Naive thymus-derived CD4-positive, alpha-beta T cell (primary cell): ENCODE data around the gene PADI2. TPM values are rescaled to one million over a fixed set of nuclear protein-coding genes. Genes with fewer than 3 reads are reported as not detected.

ENCODE experiments used
- ATAC-seq: fragments of 150-1000 bp; cut with Tn5 transposase; 2 replicates; pipeline ENCODE4 v1.10.0; 2021; ENCODE audit warnings: mild to moderate bottlenecking, moderate library complexity
- CTCF ChIA-PET: fragments of 350-600 bp; sonication (Branson Sonifier 250); formaldehyde crosslinking; loops from one replicate; lab custom pipeline; 2021; ENCODE audit warnings: antibody characterized with exemption; lab: Charles Lee
- POLR2A ChIA-PET: fragments of 350-600 bp; sonication (Branson Sonifier 250); formaldehyde crosslinking; loops from one replicate; lab custom pipeline; 2021; ENCODE audit warnings: antibody characterized with exemption, inconsistent platforms; lab: Charles Lee
- DNase-seq, 9 donors: peaks; one replicate each; pipeline versions ENCODE4 v3.0.0 to v3.0.0-alpha.2; 2020 to 2022; ENCODE audit warnings: mixed read lengths in 1 of 9
- H3K27ac ChIP-seq: one replicate; pipeline ENCODE4 v1.7.0; 2013; ENCODE audit warnings: mild to moderate bottlenecking, low read depth, low read length, moderate library complexity
- H3K27me3 ChIP-seq, 2 donors: one replicate each; pipeline ENCODE4 v1.7.0; 2013; ENCODE audit warnings: low read length in 2 of 2, mild to moderate bottlenecking in 2 of 2, moderate library complexity in 2 of 2; ENCODE audit not compliant: control insufficient read depth in 2 of 2, insufficient read depth in 2 of 2
- H3K36me3 ChIP-seq, 3 experiments: 1 replicate in 2 of 3; 2 replicates in 1 of 3; pipeline ENCODE4 v1.7.0; 2013; ENCODE audit warnings: low read length in 3 of 3, mild to moderate bottlenecking in 3 of 3, moderate library complexity in 1 of 3; ENCODE audit not compliant: insufficient read depth in 3 of 3, control insufficient read depth in 2 of 3
- H3K4me1 ChIP-seq, 2 donors: one replicate each; pipeline ENCODE4 v1.7.0; 2013; ENCODE audit warnings: low read length in 2 of 2, mild to moderate bottlenecking in 2 of 2, moderate library complexity in 1 of 2; ENCODE audit not compliant: control insufficient read depth in 2 of 2, insufficient read depth in 2 of 2
- H3K4me3 ChIP-seq: 2 replicates; pipeline ENCODE4 v1.7.0; 2013; ENCODE audit warnings: mild to moderate bottlenecking, low read length
- H3K9me3 ChIP-seq, 3 experiments: 1 replicate in 2 of 3; 2 replicates in 1 of 3; pipeline ENCODE4 v1.7.0; 2013; ENCODE audit warnings: low read length in 3 of 3; ENCODE audit not compliant: control insufficient read depth in 2 of 3
- H3K27ac Mint-ChIP-seq, 9 donors: one replicate each; pipeline ENCODE4 v1.8.0; 2020 to 2022; ENCODE audit warnings: mixed read lengths in 9 of 9, mild to moderate bottlenecking in 8 of 9, moderate library complexity in 5 of 9, inconsistent platforms in 2 of 9
- H3K27me3 Mint-ChIP-seq, 5 donors: one replicate each; pipeline ENCODE4 v1.8.0; 2021 to 2022; ENCODE audit warnings: mixed read lengths in 5 of 5, mild to moderate bottlenecking in 1 of 5
- H3K36me3 Mint-ChIP-seq, 5 donors: one replicate each; pipeline ENCODE4 v1.8.0; 2020 to 2022; ENCODE audit warnings: mixed read lengths in 5 of 5, mild to moderate bottlenecking in 3 of 5, inconsistent platforms in 1 of 5
- H3K4me1 Mint-ChIP-seq, 7 donors: one replicate each; pipeline ENCODE4 v1.8.0; 2020 to 2022; ENCODE audit warnings: mixed read lengths in 7 of 7, mild to moderate bottlenecking in 3 of 7, inconsistent platforms in 1 of 7
- H3K4me3 Mint-ChIP-seq, 10 donors: one replicate each; pipeline ENCODE4 v1.8.0; 2020 to 2022; ENCODE audit warnings: mild to moderate bottlenecking in 10 of 10, mixed read lengths in 10 of 10, moderate library complexity in 6 of 10, inconsistent platforms in 2 of 10
- H3K9me3 Mint-ChIP-seq, 11 donors: one replicate each; pipeline ENCODE4 v1.8.0; 2020 to 2022; ENCODE audit warnings: mixed read lengths in 11 of 11, mild to moderate bottlenecking in 4 of 11, inconsistent platforms in 1 of 11, moderate library complexity in 1 of 11
- intact Hi-C, 2 donors: fragments of 100-400 bp; cut with micrococcal nuclease; formaldehyde crosslinking; loops; one replicate each; pipeline ENCODE4 v1.15.1; 2023
- polyA plus RNA-seq, 2 donors: library from polyadenylated mRNA; unstranded; fragments of 300-500 nt; fragmentation: Illumina TruSeq; gene quantifications; one replicate each; pipeline ENCODE4 v1.2.3, GENCODE V29; 2021
- total RNA-seq, 6 experiments: library from RNA in 5 of 6; stranded (reverse) in 5 of 6; gene quantifications; 1 replicate in 5 of 6; 2 replicates in 1 of 6; pipeline ENCODE4 v1.2.3 and lab custom pipeline; 2021 to 2026

PADI2 gene
- total and polyA plus RNA-seq, 7 experiments from 2014 or later, result 0.08 to 11.2 (median 0.12) TPM; not detected in 2

DNA sequence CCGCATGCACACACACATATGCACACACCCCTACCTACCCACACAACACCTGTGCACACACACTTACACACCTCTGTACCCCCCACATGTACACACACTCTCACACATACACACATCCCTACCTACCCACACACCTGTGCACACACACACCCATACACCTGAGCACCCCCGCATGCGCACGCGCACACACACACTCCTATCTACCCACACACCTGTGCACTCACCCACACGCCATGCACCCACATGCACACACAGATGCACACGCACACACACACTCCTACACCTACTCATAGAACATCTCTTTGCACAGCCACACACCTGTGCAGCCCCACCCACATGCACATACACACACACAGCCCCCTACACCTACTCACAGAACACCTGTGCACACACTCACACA is 15.5 kb upstream of the PADI2 start:
- POLR2A ChIA-PET, result no interaction called here
- ATAC-seq, result no peak
- no peaks in the 10 kb centered on the region for H3K9me3 Mint-ChIP-seq

DNA sequence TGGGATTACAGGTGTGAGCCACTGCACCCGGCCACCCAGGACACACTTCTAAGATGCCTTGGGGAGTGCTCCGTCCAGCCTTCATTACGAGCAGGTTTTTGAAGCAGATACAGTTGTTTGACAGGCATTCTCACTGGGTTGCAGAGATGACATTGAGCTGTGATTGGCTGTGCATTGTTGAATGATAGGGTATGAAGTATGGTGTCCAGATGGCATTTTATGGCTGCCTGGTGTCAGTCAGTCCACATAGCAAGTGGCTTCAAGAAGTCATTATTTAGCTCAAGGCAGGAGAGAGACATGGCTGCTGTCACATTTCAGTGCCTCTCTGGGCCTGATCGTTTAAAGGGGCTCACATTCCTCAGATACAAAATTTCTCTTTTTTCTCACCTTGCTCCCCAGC is 14.8 kb upstream of the PADI2 start:
- intact Hi-C loops, result loop anchor here in 1 of 2 donors (10.0 kb wide), 1 partner anchor 51 kb away; no protein-coding TSS in a partner anchor
- peaks cover 0 to 5% (median 0%) of the 10 kb centered on the region in 7 donors for H3K4me1 Mint-ChIP-seq

More for the DNA sequence above, 15.5 kb upstream of the PADI2 start:
- Histone ChIP-seq H3K4me1 (no peaks in the 10 kb centered on the region), H3K4me3 (no peak overlapping the region), H3K36me3 (no peaks in the 10 kb centered on the region), H3K9me3 (no peaks in the 10 kb centered on the region), H3K27me3 (no peaks in the 10 kb centered on the region), H3K27ac (no peak overlapping the region)
- H3K4me1 Mint-ChIP-seq, result peaks cover 0 to 5% (median 0%) of the 10 kb centered on the region in 7 donors
- no peak overlapping the region for H3K27ac Mint-ChIP-seq
- H3K36me3 Mint-ChIP-seq, result peaks cover 0 to 6% (median 0%) of the 10 kb centered on the region in 5 donors
- CTCF ChIA-PET, result no interaction called here
- H3K27me3 Mint-ChIP-seq, result peaks cover 0 to 24% (median 7%) of the 10 kb centered on the region in 5 donors
- intact Hi-C loops, result loop anchor here in 1 of 2 donors (10.0 kb wide), 1 partner anchor 50 kb away; no protein-coding TSS in a partner anchor
- DNase-seq, result no peak
- H3K4me3 Mint-ChIP-seq, result no peak overlapping the region

GRCh38 chr1:17130138-17130635 is 10.9 kb upstream of the PADI2 start:
- no peaks in the 10 kb centered on the region for H3K9me3 Mint-ChIP-seq
- H3K27me3 Mint-ChIP-seq, result peaks cover 0 to 8% (median 5%) of the 10 kb centered on the region in 5 donors
- H3K4me1 Mint-ChIP-seq, result peaks cover 0 to 7% (median 5%) of the 10 kb centered on the region in 7 donors
- H3K9me3 ChIP-seq, result no peaks in the 10 kb centered on the region
- no peak for ATAC-seq
- ChIA-PET CTCF (interaction anchor here (0.9 to 8.7 kb wide), 3 partner anchors 9 to 415 kb away, joined by 3 to 130 read pairs (median 4); no protein-coding TSS in a partner anchor), POLR2A (no interaction called here)
- H3K4me3 Mint-ChIP-seq, result no peak overlapping the region
- no peak for DNase-seq
- H3K36me3 ChIP-seq, result no peaks in the 10 kb centered on the region
- intact Hi-C loops, result loop anchor here in 1 of 2 donors (10.0 kb wide), 1 partner anchor 55 kb away; no protein-coding TSS in a partner anchor
- no peaks in the 10 kb centered on the region for H3K27me3 ChIP-seq
- H3K27ac ChIP-seq, result no peak overlapping the region
- H3K27ac Mint-ChIP-seq, result no peak overlapping the region
- no peaks in the 10 kb centered on the region for H3K4me1 ChIP-seq
- no peak overlapping the region for H3K4me3 ChIP-seq
- H3K36me3 Mint-ChIP-seq, result peaks cover 0 to 6% (median 0%) of the 10 kb centered on the region in 5 donors

More for the DNA sequence above, 14.8 kb upstream of the PADI2 start:
- POLR2A ChIA-PET, result no interaction called here
- Histone ChIP-seq H3K4me3 (no peak overlapping the region), H3K27ac (no peak overlapping the region), H3K4me1 (no peaks in the 10 kb centered on the region), H3K9me3 (no peaks in the 10 kb centered on the region), H3K27me3 (no peaks in the 10 kb centered on the region), H3K36me3 (no peaks in the 10 kb centered on the region)
- peaks cover 0 to 6% (median 0%) of the 10 kb centered on the region in 5 donors for H3K36me3 Mint-ChIP-seq
- H3K27ac Mint-ChIP-seq, result no peak overlapping the region
- CTCF ChIA-PET, result no interaction called here
- no peaks in the 10 kb centered on the region for H3K9me3 Mint-ChIP-seq
- H3K27me3 Mint-ChIP-seq, result peaks cover 0 to 24% (median 7%) of the 10 kb centered on the region in 5 donors
- no peak for ATAC-seq
- no peak for DNase-seq
- H3K4me3 Mint-ChIP-seq, result no peak overlapping the region

- H3K4me3 ChIP-seq, result no peak overlapping the region
Measured at GRCh38 chr1:17128361-17128760, 9.1 kb upstream of the PADI2 start.

GRCh38 chr1:17125756-17126237 is 6.5 kb upstream of the PADI2 start:
- ATAC-seq (peak; percentile 80), DNase-seq (peak; percentile 56 to 84 (median 79))
- H3K27ac ChIP-seq, result no peak overlapping the region
- peaks cover 0 to 9% (median 4%) of the 10 kb centered on the region in 5 donors for H3K27me3 Mint-ChIP-seq
- H3K27ac Mint-ChIP-seq, result peak overlapping the region in 1 of 9 donors; percentile 14
- H3K9me3 Mint-ChIP-seq, result no peaks in the 10 kb centered on the region
- ChIA-PET POLR2A (no interaction called here), CTCF (interaction anchor here (0.6 to 8.7 kb wide), 3 partner anchors 12 to 211 kb away, joined by 3 to 130 read pairs (median 3); no protein-coding TSS in a partner anchor)
- H3K4me1 Mint-ChIP-seq, result peaks cover 0 to 7% (median 5%) of the 10 kb centered on the region in 7 donors
- no peak overlapping the region for H3K4me3 Mint-ChIP-seq
- intact Hi-C loops, result loop anchor here (1.0 to 5.0 kb wide), 3 partner anchors 112 to 212 kb away; no protein-coding TSS in a partner anchor
- no peaks in the 10 kb centered on the region for H3K36me3 Mint-ChIP-seq
- no peaks in the 10 kb centered on the region for H3K36me3 ChIP-seq
- H3K27me3 ChIP-seq, result no peaks in the 10 kb centered on the region
- H3K4me3 ChIP-seq, result no peak overlapping the region
- H3K4me1 ChIP-seq, result no peaks in the 10 kb centered on the region
- H3K9me3 ChIP-seq, result no peaks in the 10 kb centered on the region

More at GRCh38 chr1:17128361-17128760, 9.1 kb upstream of the PADI2 start:
- no peaks in the 10 kb centered on the region for H3K27me3 ChIP-seq
- H3K4me1 Mint-ChIP-seq, result peaks cover 0 to 7% (median 5%) of the 10 kb centered on the region in 7 donors
- no peak overlapping the region for H3K27ac ChIP-seq
- no peaks in the 10 kb centered on the region for H3K36me3 ChIP-seq
- intact Hi-C loops, result loop anchor here in 1 of 2 donors (5.0 kb wide), 1 partner anchor 209 kb away; no protein-coding TSS in a partner anchor
- ChIA-PET POLR2A (no interaction called here), CTCF (interaction anchor here (8.7 kb wide), 1 partner anchor 108 kb away, joined by 130 read pairs; no protein-coding TSS in a partner anchor)
- no peaks in the 10 kb centered on the region for H3K9me3 Mint-ChIP-seq
- H3K27me3 Mint-ChIP-seq, result peaks cover 0 to 9% (median 4%) of the 10 kb centered on the region in 5 donors
- H3K9me3 ChIP-seq, result no peaks in the 10 kb centered on the region
- ATAC-seq, result peak; percentile 80
- peaks cover 0 to 6% (median 0%) of the 10 kb centered on the region in 5 donors for H3K36me3 Mint-ChIP-seq
- no peak overlapping the region for H3K27ac Mint-ChIP-seq
- no peaks in the 10 kb centered on the region for H3K4me1 ChIP-seq
- DNase-seq, result no peak
- H3K4me3 Mint-ChIP-seq, result no peak overlapping the region

GRCh38 chr1:17123196-17124045 is 4.2 kb upstream of the PADI2 start:
- CTCF ChIA-PET, result interaction anchor here (8.7 kb wide), 1 partner anchor 113 kb away, joined by 130 read pairs; no protein-coding TSS in a partner anchor
- Histone ChIP-seq H3K4me1 (peaks cover 0 to 7% of the 10 kb centered on the region in 2 donors), H3K27ac (no peak overlapping the region)

More at GRCh38 chr1:17123196-17124045, 4.2 kb upstream of the PADI2 start:
- peaks cover under 1 to 25% (median 16%) of the 10 kb centered on the region in 5 donors for H3K27me3 Mint-ChIP-seq
- DNase-seq, result no peak
- peaks cover 5 to 15% (median 5%) of the 10 kb centered on the region in 7 donors for H3K4me1 Mint-ChIP-seq
- H3K36me3 Mint-ChIP-seq, result no peaks in the 10 kb centered on the region
- Histone ChIP-seq H3K4me3 (no peak overlapping the region), H3K9me3 (no peaks in the 10 kb centered on the region), H3K36me3 (no peaks in the 10 kb centered on the region), H3K27me3 (no peaks in the 10 kb centered on the region)
- no peaks in the 10 kb centered on the region for H3K9me3 Mint-ChIP-seq
- POLR2A ChIA-PET, result no interaction called here
- no peak for ATAC-seq
- H3K27ac Mint-ChIP-seq, result no peak overlapping the region
- intact Hi-C loops, result no loop called here
- H3K4me3 Mint-ChIP-seq, result no peak overlapping the region
